K562 (cell line): ENCODE data around the gene SNRPD2. TPM values are rescaled to one million over a fixed set of nuclear protein-coding genes. Genes with fewer than 3 reads are reported as not detected.

Experiments used
- GABPB2 ChIP-seq: fragments of 250-450 bp; sonication (Bioruptor Pico); conservative IDR thresholded peaks from 2 replicates; pipeline ENCODE4 v1.5.1; 2021; ENCODE audit warnings: mild to moderate bottlenecking
- GTF2A2 ChIP-seq: IDR thresholded peaks from 2 replicates; pipeline ENCODE4 v1.6.1; 2016; ENCODE audit warnings: mild to moderate bottlenecking, missing genetic modification characterization, missing compliant biosample characterization
- MIER1 ChIP-seq: fragments of 450-650 bp; IDR thresholded peaks from 2 replicates; pipeline ENCODE4 v1.6.1; 2016; ENCODE audit warnings: antibody characterized with exemption, mild to moderate bottlenecking, low read depth
- NR1H2 ChIP-seq: sonication (generic); formaldehyde crosslinking; IDR thresholded peaks from 2 replicates; pipeline ENCODE4 v1.4.0; 2020; ENCODE audit warnings: mild to moderate bottlenecking, missing genetic modification reagents
- PRMT5 ChIP-seq: sonication (generic); formaldehyde crosslinking; IDR thresholded peaks from 2 replicates; pipeline ENCODE4 v1.5.0; 2020; ENCODE audit warnings: missing genetic modification reagents
- RBFOX2 ChIP-seq: fragments of 200-400 bp; formaldehyde crosslinking; IDR thresholded peaks from 2 replicates; pipeline ENCODE4 v1.6.1; 2017; ENCODE audit warnings: low read depth, mild to moderate bottlenecking, low read length, moderate library complexity
- SMARCA4 ChIP-seq: fragments of 450-650 bp; IDR thresholded peaks from 2 replicates; pipeline ENCODE4 v1.6.1; 2016
- SMARCE1 ChIP-seq: fragments of 450-650 bp; IDR thresholded peaks from 2 replicates; pipeline ENCODE4 v1.7.1; 2016; ENCODE audit warnings: mild to moderate bottlenecking
- STAG1 ChIP-seq: sonication (generic); formaldehyde crosslinking; IDR thresholded peaks from 2 replicates; pipeline ENCODE4 v1.5.0; 2020; ENCODE audit warnings: missing genetic modification reagents, borderline replicate concordance
- ZBTB2 ChIP-seq: fragments of 450-650 bp; IDR thresholded peaks from 2 replicates; pipeline ENCODE4 v1.6.1; 2016; ENCODE audit warnings: antibody characterized with exemption
- ZC3H11A ChIP-seq: IDR thresholded peaks from 2 replicates; pipeline ENCODE4 v1.6.1; 2012; ENCODE audit warnings: low read depth, low read length, improper control_type of control experiment
- ZNF407 ChIP-seq: fragments of 450-650 bp; IDR thresholded peaks from 2 replicates; pipeline ENCODE4 v1.6.1; 2016; ENCODE audit warnings: low read depth
- ZNF551 ChIP-seq: fragments of 250-450 bp; sonication (Bioruptor Pico); IDR thresholded peaks from 2 replicates; pipeline ENCODE4 v1.5.0; 2021; ENCODE audit warnings: mild to moderate bottlenecking, moderate library complexity
- ZSCAN29 ChIP-seq: fragments of 450-650 bp; IDR thresholded peaks from 2 replicates; pipeline ENCODE4 v1.6.1; 2017
- polyA plus RNA-seq, 8 experiments: library from polyadenylated mRNA; depleted of rRNA in 4 of 8; stranded (reverse) in 5 of 8; unstranded in 3 of 8; fragments of >200 nt; fragmentation: Nextera tagmentation in 2 of 8; fragmentation: Illumina TruSeq in 1 of 8; extraction: Ambion mirVana in 2 of 8; extraction: Trizol in 1 of 8; gene quantifications; 2 replicates each; pipeline versions ENCODE4 v1.2.1 to v1.2.3, GENCODE V29; 2011 to 2014; ENCODE audit warnings: inconsistent platforms in 1 of 8, missing spikeins in 1 of 8
- total RNA-seq, 7 experiments: library from RNA; depleted of rRNA in 6 of 7; stranded (reverse); fragments of >200 nt in 6 of 7; fragmentation: Illumina TruSeq in 2 of 7; extraction: Trizol in 2 of 7; gene quantifications; 2 replicates each; pipeline versions ENCODE4 v1.2.1 to v1.2.3, GENCODE V29; 2011 to 2021; ENCODE audit warnings: low replicate concordance in 1 of 7
- TF ChIP-seq, protein P1 (sequence below), 2 experiments: IDR thresholded peaks; 2 replicates each; pipeline ENCODE4 v1.6.1; 2012; ENCODE audit warnings: improper control_type of control experiment in 2 of 2, low read depth in 2 of 2, low read length in 2 of 2, borderline replicate concordance in 1 of 2

Gene SNRPD2
- total and polyA plus RNA-seq, 9 of the 15 experiments (the other 6 are each of a cell fraction or from before 2014, with no cell fraction given) = 728 to 4,411 (median 1,029) TPM

- TF ChIP-seq, protein P1, sequence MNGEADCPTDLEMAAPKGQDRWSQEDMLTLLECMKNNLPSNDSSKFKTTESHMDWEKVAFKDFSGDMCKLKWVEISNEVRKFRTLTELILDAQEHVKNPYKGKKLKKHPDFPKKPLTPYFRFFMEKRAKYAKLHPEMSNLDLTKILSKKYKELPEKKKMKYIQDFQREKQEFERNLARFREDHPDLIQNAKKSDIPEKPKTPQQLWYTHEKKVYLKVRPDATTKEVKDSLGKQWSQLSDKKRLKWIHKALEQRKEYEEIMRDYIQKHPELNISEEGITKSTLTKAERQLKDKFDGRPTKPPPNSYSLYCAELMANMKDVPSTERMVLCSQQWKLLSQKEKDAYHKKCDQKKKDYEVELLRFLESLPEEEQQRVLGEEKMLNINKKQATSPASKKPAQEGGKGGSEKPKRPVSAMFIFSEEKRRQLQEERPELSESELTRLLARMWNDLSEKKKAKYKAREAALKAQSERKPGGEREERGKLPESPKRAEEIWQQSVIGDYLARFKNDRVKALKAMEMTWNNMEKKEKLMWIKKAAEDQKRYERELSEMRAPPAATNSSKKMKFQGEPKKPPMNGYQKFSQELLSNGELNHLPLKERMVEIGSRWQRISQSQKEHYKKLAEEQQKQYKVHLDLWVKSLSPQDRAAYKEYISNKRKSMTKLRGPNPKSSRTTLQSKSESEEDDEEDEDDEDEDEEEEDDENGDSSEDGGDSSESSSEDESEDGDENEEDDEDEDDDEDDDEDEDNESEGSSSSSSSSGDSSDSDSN (IDR thresholded peaks at IDR 0.05; ENCODE audit: borderline replicate concordance in 1 of 2, low read depth in 2 of 2, low read length in 2 of 2) = 0 out of 4 replicates have a peak, but pooled peaks of 1 of the 2 experiments have one; percentile 11
- TF ChIP-seq ZBTB2 (no peak), ZSCAN29 (no peak), GABPB2 (no peak), ZC3H11A (no peak), GTF2A2 (no peak), PRMT5 (CRISPR knock-in tag) (no peak), SMARCE1 (peak; percentile 45; the same call in 1 of the 2 replicates), MIER1 (no peak), SMARCA4 (peak; percentile 33), STAG1 (CRISPR knock-in tag) (no peak), ZNF551 (CRISPR knock-in tag) (no peak), NR1H2 (no peak), ZNF407 (no peak), RBFOX2 (no peak)
Observed at GRCh38 chr19:45716359-45717130, 24.8 kb upstream of the SNRPD2 start (continued).
